ENCODE results near the gene PATE1. TPM values are rescaled to one million over a fixed set of nuclear protein-coding genes. Genes with fewer than 3 reads are reported as not detected.

PATE1 gene
- total RNA-seq, 4 donors from 2014 or later, result not detected

GRCh38 chr11:125728969-125729368 lies 17.1 kb upstream of the PATE1 start:
- no peak overlapping the region for H3K4me3 ChIP-seq (ENCODE audit: low read depth, poor library complexity, severe bottlenecking)
- no peak for TF ChIP-seq POLR2A (IDR thresholded peaks at IDR 0.05)
- TF ChIP-seq CTCF (IDR thresholded peaks at IDR 0.05), result no peak
- no peak for DNase-seq (ENCODE audit: low spot score in 2 of 2)
- 38 to 44% methylated on average over 3 of the region's 3 CpGs for WGBS, 2 donors
- intact Hi-C loops (cut with DNase I; ENCODE audit: low total_unique reads), result no loop called here

- TF ChIP-seq CTCF (IDR thresholded peaks at IDR 0.05) (no peak), POLR2A (IDR thresholded peaks at IDR 0.05) (no peak)
- H3K4me3 ChIP-seq (ENCODE audit: low read depth, poor library complexity, severe bottlenecking), result no peak overlapping the region
- intact Hi-C loops (cut with DNase I; ENCODE audit: low total_unique reads), result no loop called here
- no peak for DNase-seq (ENCODE audit: low spot score in 2 of 2)
Observed at GRCh38 chr11:125740617-125741016, 5.5 kb upstream of the PATE1 start.

DNA sequence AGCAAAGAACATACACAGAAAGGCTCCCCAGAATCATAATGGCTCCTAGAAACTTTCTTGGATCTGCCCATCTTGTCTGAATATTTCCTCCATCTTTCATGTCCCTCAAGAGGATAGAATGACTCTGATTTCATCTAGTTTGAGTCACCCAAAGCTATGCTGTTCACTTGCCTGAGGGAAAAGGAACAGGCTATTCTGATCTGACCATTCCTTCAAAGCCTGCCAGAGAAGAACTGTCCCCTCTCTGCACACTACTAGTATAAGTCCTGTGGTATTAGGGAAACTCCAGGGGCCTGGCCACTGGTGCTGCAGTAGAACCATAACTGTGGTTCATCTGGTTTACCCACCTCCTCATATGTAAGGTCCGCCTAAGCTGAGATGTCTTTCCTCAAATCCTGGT lies 2.4 kb upstream of the PATE1 start:
- intact Hi-C loops (cut with DNase I; ENCODE audit: low total_unique reads), result no loop called here
- WGBS, 2 donors, result 88 to 91% methylated on average over 1 of the region's 1 CpG
- H3K4me3 ChIP-seq (ENCODE audit: low read depth, poor library complexity, severe bottlenecking), result no peak overlapping the region
- no peak for DNase-seq (ENCODE audit: low spot score in 2 of 2)
- TF ChIP-seq CTCF (IDR thresholded peaks at IDR 0.05) (no peak), POLR2A (IDR thresholded peaks at IDR 0.05) (no peak)

DNA sequence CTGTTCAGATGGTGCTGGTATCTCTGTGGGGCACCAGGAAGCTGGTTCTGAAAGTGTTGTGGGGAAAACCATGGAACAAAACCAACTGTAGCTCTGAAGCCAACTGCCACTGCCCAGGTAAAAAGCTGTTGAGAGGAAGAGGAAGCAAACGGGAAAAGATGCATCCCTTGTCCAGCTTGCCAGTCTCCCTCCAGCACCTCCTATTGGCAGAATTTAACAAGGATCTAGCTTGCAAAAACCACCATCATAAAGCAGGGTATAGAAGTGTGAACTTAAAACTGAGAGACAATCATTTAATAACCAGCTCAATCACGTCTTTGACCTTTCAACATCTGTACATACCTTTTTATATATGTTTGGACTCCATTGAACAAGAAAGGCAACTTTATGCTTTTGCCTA lies 4.5 kb downstream of the PATE1 start:
- no peak overlapping the region for H3K4me3 ChIP-seq (ENCODE audit: low read depth, poor library complexity, severe bottlenecking)
- 48 to 51% methylated on average over 2 of the region's 2 CpGs for WGBS, 2 donors
- TF ChIP-seq POLR2A (IDR thresholded peaks at IDR 0.05), result no peak
- no peak for TF ChIP-seq CTCF (IDR thresholded peaks at IDR 0.05)
- DNase-seq (ENCODE audit: low spot score in 2 of 2), result no peak
- intact Hi-C loops (cut with DNase I; ENCODE audit: low total_unique reads), result no loop called here

DNA sequence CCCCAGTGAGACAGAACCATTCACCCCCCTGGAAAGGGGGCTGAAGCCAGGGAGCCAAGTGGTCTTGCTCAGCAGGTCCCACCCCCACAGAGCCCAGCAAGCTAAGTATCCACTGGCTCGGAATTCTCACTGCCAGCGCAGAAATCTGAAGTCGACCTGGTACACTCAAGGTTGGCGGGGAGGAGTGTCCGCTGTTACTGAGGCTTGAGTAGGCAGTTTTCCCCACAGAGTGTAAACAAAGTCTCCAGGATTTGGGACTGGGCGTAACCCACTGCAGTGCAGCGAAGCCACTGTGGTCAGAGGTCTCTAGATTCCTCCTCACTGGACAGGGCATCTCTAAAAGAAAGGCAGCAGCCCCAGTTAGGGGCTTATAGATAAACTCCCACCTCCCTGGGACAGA lies 10.0 kb downstream of the PATE1 start:
- no peak overlapping the region for H3K4me3 ChIP-seq (ENCODE audit: low read depth, poor library complexity, severe bottlenecking)
- DNase-seq (ENCODE audit: low spot score in 2 of 2), result no peak
- WGBS, 2 donors, result 75 to 90% methylated on average over 6 to 7 of the region's 7 CpGs
- TF ChIP-seq POLR2A (IDR thresholded peaks at IDR 0.05), result no peak
- TF ChIP-seq CTCF (IDR thresholded peaks at IDR 0.05), result no peak
- intact Hi-C loops (cut with DNase I; ENCODE audit: low total_unique reads), result no loop called here

GRCh38 chr11:125762445-125762844 lies 16.4 kb downstream of the PATE1 start:
- TF ChIP-seq POLR2A (IDR thresholded peaks at IDR 0.05) (no peak), CTCF (IDR thresholded peaks at IDR 0.05) (no peak)
- intact Hi-C loops (cut with DNase I; ENCODE audit: low total_unique reads), result no loop called here
- no peak overlapping the region for H3K4me3 ChIP-seq (ENCODE audit: low read depth, poor library complexity, severe bottlenecking)
- WGBS, 2 donors, result 75% methylated on average over 1 of the region's 1 CpG
- DNase-seq (ENCODE audit: low spot score in 2 of 2), result no peak
